HG03139 (cell line): Measurements from ENCODE around the gene ZNF366.

Experiments
- ATAC-seq: cut with Tn5 transposase; IDR thresholded peaks from one replicate; pipeline ENCODE4 v1.9.1; 2021; ENCODE audit not compliant: unreplicated experiment

ZNF366 gene

GRCh38 chr5:72494623-72495124 is 12.5 kb downstream of the ZNF366 start:
- no peak for ATAC-seq

GRCh38 chr5:72489536-72489935 is 17.7 kb downstream of the ZNF366 start:
- ATAC-seq: no peak

GRCh38 chr5:72488756-72489155 is 18.5 kb downstream of the ZNF366 start:
- ATAC-seq: no peak

GRCh38 chr5:72487177-72487576 is 20.0 kb downstream of the ZNF366 start:
- ATAC-seq: no peak

- no peak for ATAC-seq
These were observed 20.8 kb downstream of the ZNF366 start for GRCh38 chr5:72486371-72486770.

- ATAC-seq: no peak
These were observed 21.7 kb downstream of the ZNF366 start for GRCh38 chr5:72485430-72485974.

GRCh38 chr5:72482046-72482445 is 25.2 kb downstream of the ZNF366 start:
- ATAC-seq: no peak

- ATAC-seq: no peak
These were observed 26.4 kb downstream of the ZNF366 start for GRCh38 chr5:72480841-72481240.

GRCh38 chr5:72479921-72480320 is 27.3 kb downstream of the ZNF366 start:
- ATAC-seq: no peak

- ATAC-seq: no peak
These were observed 28.5 kb downstream of the ZNF366 start for GRCh38 chr5:72478684-72479083.

- no peak for ATAC-seq
These were observed 28.9 kb downstream of the ZNF366 start for GRCh38 chr5:72478276-72478675.

- no peak for ATAC-seq
These were observed 29.6 kb downstream of the ZNF366 start for GRCh38 chr5:72477644-72478043.

- no peak for ATAC-seq
These were observed 30.0 kb downstream of the ZNF366 start for GRCh38 chr5:72477176-72477575.

GRCh38 chr5:72476721-72477120 is 30.5 kb downstream of the ZNF366 start:
- ATAC-seq: no peak

- ATAC-seq: no peak
These were observed 30.9 kb downstream of the ZNF366 start for GRCh38 chr5:72476275-72476674.

GRCh38 chr5:72474516-72474915 is 32.7 kb downstream of the ZNF366 start:
- ATAC-seq: no peak

- no peak for ATAC-seq
These were observed 33.1 kb downstream of the ZNF366 start for GRCh38 chr5:72474046-72474500.

GRCh38 chr5:72472666-72473422 is 34.4 kb downstream of the ZNF366 start:
- ATAC-seq: no peak

GRCh38 chr5:72472031-72472430 is 35.2 kb downstream of the ZNF366 start:
- ATAC-seq: no peak

- no peak for ATAC-seq
These were observed 36.4 kb downstream of the ZNF366 start for GRCh38 chr5:72470826-72471225.

GRCh38 chr5:72468606-72469005 is 38.6 kb downstream of the ZNF366 start:
- no peak for ATAC-seq

- ATAC-seq: no peak
These were observed 39.2 kb downstream of the ZNF366 start for GRCh38 chr5:72468024-72468423.

GRCh38 chr5:72467461-72467860 is 39.7 kb downstream of the ZNF366 start:
- no peak for ATAC-seq
